Upper lobe of right lung (tissue), 1 donor: ENCODE data around the gene UBE2J1. TPM values are rescaled to one million over a fixed set of nuclear protein-coding genes. Genes with fewer than 3 reads are reported as not detected.

Source experiments
- ATAC-seq: fragments of 200-7000 bp; cut with Tn5 transposase; one replicate; pipeline ENCODE4 v1.9.1; 2020; ENCODE audit warnings: mild to moderate bottlenecking, moderate library complexity
- DNase-seq: peaks from one replicate; pipeline ENCODE4 v3.0.0-alpha.2; 2020
- H3K27ac ChIP-seq: fragments of 200-600 bp; one replicate; pipeline ENCODE4 v1.8.0; 2022
- H3K27me3 ChIP-seq: fragments of 200-600 bp; one replicate; pipeline ENCODE4 v1.8.0; 2022; ENCODE audit warnings: mild to moderate bottlenecking
- H3K36me3 ChIP-seq: fragments of 200-600 bp; one replicate; pipeline ENCODE4 v1.8.0; 2022
- H3K4me1 ChIP-seq: fragments of 200-600 bp; one replicate; pipeline ENCODE4 v1.8.0; 2022
- H3K4me3 ChIP-seq: fragments of 200-600 bp; one replicate; pipeline ENCODE4 v1.8.0; 2022; ENCODE audit warnings: mild to moderate bottlenecking
- H3K9me3 ChIP-seq: fragments of 200-600 bp; one replicate; pipeline ENCODE4 v1.8.0; 2022
- intact Hi-C: fragments of 100-400 bp; cut with DNase I; formaldehyde crosslinking; loops from one replicate; pipeline ENCODE4 v1.11.0; 2022
- total RNA-seq: library from RNA; stranded (reverse); fragmentation: NEBNext Ultra II Directional; extraction: Animal tissue kit (Norgen Biotek cat#: 25700); gene quantifications from one replicate; pipeline ENCODE4 v1.2.1, GENCODE V29; 2021
- TF ChIP-seq, protein P1 (sequence below): fragments of 200-600 bp; IDR thresholded peaks from one replicate; pipeline ENCODE4 v1.8.0; 2022; ENCODE audit warnings: antibody characterized with exemption
- donor health status: DM: no; HTN: yes; CAD: no; lungs with severe emphysema.

Gene UBE2J1
- total RNA-seq, 1 donor from 2014 or later, result 42.7 TPM

GRCh38 chr6:89302936-89303335, 49.6 kb downstream of the UBE2J1 start:
- Histone ChIP-seq H3K27ac (no peak overlapping the region), H3K27me3 (no peaks in the 10 kb centered on the region), H3K36me3 (no peaks in the 10 kb centered on the region), H3K4me1 (peaks cover 10% of the 10 kb centered on the region), H3K9me3 (no peaks in the 10 kb centered on the region), H3K4me3 (no peak overlapping the region)
- no peak for ATAC-seq
- intact Hi-C loops, result no loop called here
- no peak for DNase-seq
- TF ChIP-seq, protein P1, sequence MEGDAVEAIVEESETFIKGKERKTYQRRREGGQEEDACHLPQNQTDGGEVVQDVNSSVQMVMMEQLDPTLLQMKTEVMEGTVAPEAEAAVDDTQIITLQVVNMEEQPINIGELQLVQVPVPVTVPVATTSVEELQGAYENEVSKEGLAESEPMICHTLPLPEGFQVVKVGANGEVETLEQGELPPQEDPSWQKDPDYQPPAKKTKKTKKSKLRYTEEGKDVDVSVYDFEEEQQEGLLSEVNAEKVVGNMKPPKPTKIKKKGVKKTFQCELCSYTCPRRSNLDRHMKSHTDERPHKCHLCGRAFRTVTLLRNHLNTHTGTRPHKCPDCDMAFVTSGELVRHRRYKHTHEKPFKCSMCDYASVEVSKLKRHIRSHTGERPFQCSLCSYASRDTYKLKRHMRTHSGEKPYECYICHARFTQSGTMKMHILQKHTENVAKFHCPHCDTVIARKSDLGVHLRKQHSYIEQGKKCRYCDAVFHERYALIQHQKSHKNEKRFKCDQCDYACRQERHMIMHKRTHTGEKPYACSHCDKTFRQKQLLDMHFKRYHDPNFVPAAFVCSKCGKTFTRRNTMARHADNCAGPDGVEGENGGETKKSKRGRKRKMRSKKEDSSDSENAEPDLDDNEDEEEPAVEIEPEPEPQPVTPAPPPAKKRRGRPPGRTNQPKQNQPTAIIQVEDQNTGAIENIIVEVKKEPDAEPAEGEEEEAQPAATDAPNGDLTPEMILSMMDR, result no peak

DNA sequence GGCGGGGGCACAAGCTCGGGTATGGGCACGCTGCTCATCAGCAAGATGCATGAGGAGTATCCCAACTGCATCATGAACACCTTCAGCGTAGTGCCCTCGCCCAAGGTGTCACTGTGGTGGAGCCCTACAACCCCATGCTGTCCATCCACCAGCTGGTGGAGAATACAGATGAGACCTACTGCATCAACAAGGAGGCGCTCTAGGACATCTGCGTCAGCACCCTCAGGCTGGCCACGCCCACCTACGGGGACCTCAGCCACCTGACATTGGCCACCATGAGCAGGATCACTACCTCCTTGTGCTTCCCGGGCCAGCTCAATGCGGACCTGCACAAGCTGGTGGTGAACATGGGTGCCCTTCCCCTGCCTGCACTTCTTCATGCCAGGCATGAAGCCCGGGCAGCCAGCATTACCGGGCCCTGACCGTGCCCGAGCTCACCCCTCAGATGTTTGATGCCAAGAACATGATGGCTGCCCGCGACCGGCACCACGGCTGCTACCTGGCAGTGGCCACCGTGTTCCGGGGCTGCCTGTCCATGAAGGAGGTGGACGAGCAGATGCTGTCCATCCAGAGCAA, 50.2 kb downstream of the UBE2J1 start:
- TF ChIP-seq, protein P1, result no peak
- Histone ChIP-seq H3K27ac (no peak overlapping the region), H3K4me3 (no peak overlapping the region), H3K27me3 (no peaks in the 10 kb centered on the region), H3K9me3 (no peaks in the 10 kb centered on the region), H3K36me3 (no peaks in the 10 kb centered on the region), H3K4me1 (peaks cover 15% of the 10 kb centered on the region)
- intact Hi-C loops, result no loop called here
- ATAC-seq (no peak), DNase-seq (no peak)

DNA sequence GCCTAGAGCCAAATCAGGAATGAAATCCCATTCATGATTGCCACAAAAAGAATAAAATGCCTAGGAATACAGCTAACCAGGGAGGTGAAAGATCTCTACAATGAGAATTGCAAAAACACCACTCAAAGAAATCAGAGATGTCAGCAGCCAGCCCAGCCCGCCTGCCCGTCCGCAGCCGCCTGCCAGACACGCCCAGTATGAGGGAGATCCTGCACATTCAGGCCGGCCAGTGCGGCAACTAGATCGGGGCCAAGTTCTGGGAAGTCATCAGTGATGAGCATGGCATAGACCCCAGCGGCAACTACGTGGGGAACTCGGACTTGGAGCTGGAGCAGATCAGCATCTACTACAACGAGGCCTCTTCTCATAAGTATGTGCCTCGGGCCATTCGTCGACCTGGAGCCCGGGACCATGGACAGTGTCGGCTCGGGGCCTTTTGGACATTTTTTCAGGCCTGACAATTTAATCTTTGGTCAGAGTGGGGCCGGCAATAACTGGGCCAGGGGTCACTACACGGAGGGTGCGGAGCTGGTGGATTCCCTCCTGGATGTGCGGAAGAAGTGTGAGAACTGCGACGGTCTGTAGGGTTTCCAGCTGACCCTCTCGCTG, 50.8 kb downstream of the UBE2J1 start:
- ATAC-seq, result no peak
- intact Hi-C loops, result no loop called here
- peaks cover 15% of the 10 kb centered on the region for H3K4me1 ChIP-seq
- DNase-seq, result no peak
- no peaks in the 10 kb centered on the region for H3K27me3 ChIP-seq
- no peaks in the 10 kb centered on the region for H3K36me3 ChIP-seq
- H3K4me3 ChIP-seq, result no peak overlapping the region
- H3K9me3 ChIP-seq, result no peaks in the 10 kb centered on the region
- TF ChIP-seq, protein P1, result no peak
- no peak overlapping the region for H3K27ac ChIP-seq

GRCh38 chr6:89299466-89299850, 53.1 kb downstream of the UBE2J1 start:
- no peak overlapping the region for H3K4me3 ChIP-seq
- no peaks in the 10 kb centered on the region for H3K27me3 ChIP-seq
- H3K9me3 ChIP-seq, result no peaks in the 10 kb centered on the region
- H3K27ac ChIP-seq, result no peak overlapping the region
- DNase-seq (no peak), ATAC-seq (no peak)
- TF ChIP-seq, protein P1, result no peak
- H3K36me3 ChIP-seq, result no peaks in the 10 kb centered on the region
- peaks cover 15% of the 10 kb centered on the region for H3K4me1 ChIP-seq
- intact Hi-C loops, result no loop called here

DNA sequence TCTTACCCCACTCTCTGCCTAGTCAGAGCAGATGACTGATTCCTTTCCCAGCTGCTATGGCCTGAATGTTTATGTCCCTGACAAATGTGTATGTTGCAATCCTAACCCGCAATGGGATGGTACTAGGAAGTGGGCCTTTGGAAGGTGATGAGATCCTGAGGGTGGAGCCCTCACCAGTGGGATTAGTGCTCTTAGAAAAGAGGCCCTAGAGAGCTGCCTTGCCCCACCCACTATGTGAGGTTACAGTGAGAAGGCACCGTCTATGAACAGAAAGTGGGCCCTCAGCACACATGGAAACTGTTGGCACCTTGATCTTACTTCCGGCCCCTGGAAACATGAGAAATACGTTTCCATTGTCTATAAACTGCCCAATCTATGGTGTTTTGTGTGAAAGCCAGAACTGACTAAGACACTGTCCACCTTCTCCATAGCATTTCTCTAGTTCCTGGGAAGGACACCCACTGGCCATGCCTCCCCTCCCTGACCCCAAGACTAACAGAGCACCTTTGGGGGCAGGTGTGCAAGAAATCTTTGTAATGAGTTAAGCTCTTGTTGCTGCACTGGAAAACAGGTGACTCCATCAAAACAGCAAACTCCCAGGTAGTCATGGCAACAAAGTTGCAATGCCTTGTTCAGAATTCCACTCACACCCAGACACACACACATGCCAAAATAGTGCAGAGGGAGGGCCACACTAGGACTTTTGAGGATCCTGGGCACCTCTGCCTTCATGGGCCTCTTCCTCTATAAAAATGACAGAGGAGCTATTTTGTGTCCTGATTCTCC, 53.6 kb downstream of the UBE2J1 start:
- no peaks in the 10 kb centered on the region for H3K27me3 ChIP-seq
- H3K4me1 ChIP-seq, result peaks cover 15% of the 10 kb centered on the region
- intact Hi-C loops, result no loop called here
- no peak overlapping the region for H3K27ac ChIP-seq
- ATAC-seq (peak; percentile 40), DNase-seq (no peak)
- no peaks in the 10 kb centered on the region for H3K36me3 ChIP-seq
- no peaks in the 10 kb centered on the region for H3K9me3 ChIP-seq
- no peak overlapping the region for H3K4me3 ChIP-seq
- TF ChIP-seq, protein P1, result no peak
